Activated naive CD8-positive, alpha-beta T cell treated with anti-CD3 and anti-CD28 coated beads, Interleukin-2, amount 50 U/mL, for 24 hours (primary cell): ENCODE measurements around the gene HRH3.

Experiments
- ATAC-seq: fragments of 150-1000 bp; cut with Tn5 transposase; one replicate; pipeline ENCODE4 v1.10.0; 2021
- DNase-seq: peaks from one replicate; pipeline ENCODE4 v3.0.0; 2021
- H3K27ac Mint-ChIP-seq: one replicate; pipeline ENCODE4 v1.8.0; 2021; ENCODE audit warnings: mild to moderate bottlenecking, mixed read lengths
- H3K27me3 Mint-ChIP-seq: one replicate; pipeline ENCODE4 v1.8.0; 2021; ENCODE audit warnings: mixed read lengths
- H3K36me3 Mint-ChIP-seq: one replicate; pipeline ENCODE4 v1.8.0; 2021; ENCODE audit warnings: low read depth, mixed read lengths
- H3K4me1 Mint-ChIP-seq: one replicate; pipeline ENCODE4 v1.8.0; 2021; ENCODE audit warnings: mixed read lengths
- H3K4me3 Mint-ChIP-seq: one replicate; pipeline ENCODE4 v1.8.0; 2021; ENCODE audit warnings: mild to moderate bottlenecking, moderate library complexity, mixed read lengths
- H3K9me3 Mint-ChIP-seq: one replicate; pipeline ENCODE4 v1.8.0; 2021; ENCODE audit warnings: mixed read lengths

The HRH3 gene

DNA sequence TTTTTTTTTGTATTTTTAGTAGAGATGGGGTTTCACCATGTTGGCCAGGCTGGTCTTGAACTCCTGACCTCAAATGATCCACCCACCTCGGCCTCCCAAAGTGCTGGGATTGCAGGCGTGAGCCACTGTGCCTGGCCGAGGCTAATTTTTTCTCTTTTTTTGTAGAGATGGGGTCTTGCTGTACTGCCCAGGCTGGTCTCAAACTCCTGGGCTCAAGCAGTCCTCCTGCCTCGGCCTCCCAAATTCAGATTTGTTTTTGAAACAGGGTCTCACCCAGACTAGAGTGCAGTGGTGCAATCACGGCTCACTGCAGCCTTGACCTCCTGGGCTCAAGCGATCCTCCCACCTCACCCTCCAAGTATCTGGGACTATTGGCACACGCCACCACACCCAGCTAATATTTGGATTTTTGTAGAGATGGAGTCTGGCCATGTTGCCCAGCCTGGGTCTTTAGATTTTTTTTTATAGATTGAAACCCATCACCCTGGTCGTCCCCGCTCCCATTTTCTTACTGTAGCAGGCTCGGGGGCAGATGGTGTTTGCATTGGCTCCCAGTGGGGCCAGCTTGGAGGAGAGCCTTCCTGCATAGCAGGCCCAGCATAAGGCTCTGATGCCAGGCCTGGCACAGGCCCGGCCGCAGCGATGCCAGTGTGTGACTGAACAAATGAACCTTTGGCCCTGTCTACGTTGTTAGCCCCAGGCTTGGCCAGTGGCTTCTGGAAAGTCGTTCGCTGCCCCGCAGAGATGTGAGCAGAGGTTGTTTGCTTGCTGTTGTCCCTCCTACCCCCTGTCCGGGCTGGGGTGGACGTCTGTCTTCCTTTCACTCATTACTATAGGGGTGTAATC lies 41.5 kb downstream of the HRH3 start:
- H3K27me3 Mint-ChIP-seq: no peaks in the 10 kb centered on the region
- H3K9me3 Mint-ChIP-seq: no peaks in the 10 kb centered on the region
- no peak for DNase-seq
- peaks cover 11% of the 10 kb centered on the region for H3K4me1 Mint-ChIP-seq
- no peak overlapping the region for H3K4me3 Mint-ChIP-seq
- no peak overlapping the region for H3K27ac Mint-ChIP-seq
- no peak for ATAC-seq
- peaks cover 10% of the 10 kb centered on the region for H3K36me3 Mint-ChIP-seq

DNA sequence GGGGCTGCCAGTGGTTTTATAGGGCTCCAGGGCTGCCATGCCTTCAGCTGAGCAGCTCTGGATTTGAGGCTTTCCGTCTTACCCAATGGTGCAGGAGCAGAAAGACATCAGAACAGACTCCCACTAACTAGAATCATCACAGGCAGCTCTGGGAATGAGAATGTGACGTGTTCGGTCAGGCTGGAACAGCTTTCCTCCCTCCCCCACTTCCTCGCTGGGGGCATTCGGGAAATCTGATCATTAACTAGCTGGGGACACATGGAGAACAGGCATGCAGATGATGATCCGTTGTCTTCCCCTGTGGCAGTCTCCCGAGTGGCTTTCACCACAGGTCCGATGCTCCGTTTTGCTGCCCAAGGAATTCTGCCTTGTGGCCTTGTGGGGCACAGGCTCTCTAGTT lies 42.8 kb downstream of the HRH3 start:
- Mint-ChIP-seq H3K9me3 (no peaks in the 10 kb centered on the region), H3K4me1 (peaks cover 8% of the 10 kb centered on the region), H3K36me3 (peaks cover 9% of the 10 kb centered on the region), H3K27ac (no peak overlapping the region), H3K4me3 (no peak overlapping the region), H3K27me3 (no peaks in the 10 kb centered on the region)
- ATAC-seq: no peak
- no peak for DNase-seq

DNA sequence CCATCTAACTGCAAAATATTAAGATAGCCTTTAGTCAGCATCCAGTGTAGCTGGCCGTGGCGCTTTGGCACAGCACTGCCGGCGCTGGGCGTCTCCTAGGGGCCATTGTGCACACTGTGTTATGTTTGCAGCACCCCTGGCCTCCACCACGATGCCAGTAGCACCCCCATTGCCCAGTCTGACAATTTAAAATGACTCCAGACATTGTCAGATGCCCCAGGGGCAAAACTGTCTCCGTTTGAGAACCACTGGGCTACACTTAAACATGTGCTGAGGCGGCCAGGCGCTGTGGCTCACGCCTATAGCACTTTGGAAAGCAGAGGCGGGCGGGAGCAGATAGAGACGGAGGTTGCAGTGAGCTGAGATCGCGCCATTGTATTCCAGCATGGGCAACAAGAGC lies 43.2 kb downstream of the HRH3 start:
- Mint-ChIP-seq H3K9me3 (no peaks in the 10 kb centered on the region), H3K27me3 (no peaks in the 10 kb centered on the region), H3K36me3 (peaks cover 4% of the 10 kb centered on the region), H3K27ac (no peak overlapping the region), H3K4me1 (peaks cover 3% of the 10 kb centered on the region), H3K4me3 (no peak overlapping the region)
- DNase-seq (no peak), ATAC-seq (no peak)

DNA sequence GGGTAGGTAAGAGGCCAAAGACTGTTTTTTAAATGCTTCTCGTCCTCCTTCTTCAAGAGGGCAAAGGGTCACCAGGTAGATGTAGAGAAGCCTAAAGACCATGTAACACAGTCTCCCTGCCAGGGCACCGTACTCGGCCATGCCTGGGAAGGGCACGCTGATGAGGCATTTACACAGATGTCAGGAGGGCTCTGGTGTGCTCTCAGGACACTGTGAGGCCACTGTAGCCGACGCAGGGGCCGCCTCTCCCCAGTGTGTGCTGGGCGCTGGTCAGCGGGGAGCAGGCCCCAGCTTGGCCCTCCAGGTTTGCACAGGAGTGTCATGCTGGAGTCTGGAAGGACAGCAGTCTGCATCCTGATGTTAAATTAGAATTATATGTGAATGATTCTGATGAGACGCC lies 44.4 kb downstream of the HRH3 start:
- Mint-ChIP-seq H3K4me3 (no peak overlapping the region), H3K36me3 (peaks cover 3% of the 10 kb centered on the region), H3K27me3 (no peaks in the 10 kb centered on the region), H3K27ac (no peak overlapping the region), H3K9me3 (no peaks in the 10 kb centered on the region), H3K4me1 (no peaks in the 10 kb centered on the region)
- DNase-seq (no peak), ATAC-seq (no peak)

- H3K4me3 Mint-ChIP-seq: no peak overlapping the region
- H3K27ac Mint-ChIP-seq: no peak overlapping the region
- H3K27me3 Mint-ChIP-seq: no peaks in the 10 kb centered on the region
- H3K36me3 Mint-ChIP-seq: peaks cover 3% of the 10 kb centered on the region
- ATAC-seq: no peak
- H3K4me1 Mint-ChIP-seq: no peaks in the 10 kb centered on the region
- H3K9me3 Mint-ChIP-seq: no peaks in the 10 kb centered on the region
- DNase-seq: no peak
These were observed 45.0 kb downstream of the HRH3 start for GRCh38 chr20:62174870-62175624.

- Mint-ChIP-seq H3K4me1 (no peaks in the 10 kb centered on the region), H3K9me3 (no peaks in the 10 kb centered on the region), H3K27me3 (no peaks in the 10 kb centered on the region), H3K27ac (no peak overlapping the region), H3K4me3 (no peak overlapping the region), H3K36me3 (peaks cover 3% of the 10 kb centered on the region)
- DNase-seq (no peak), ATAC-seq (no peak)
These were observed 45.9 kb downstream of the HRH3 start for GRCh38 chr20:62174021-62174804.

GRCh38 chr20:62172666-62173065 lies 47.4 kb downstream of the HRH3 start:
- H3K27ac Mint-ChIP-seq: no peak overlapping the region
- H3K4me3 Mint-ChIP-seq: no peak overlapping the region
- H3K36me3 Mint-ChIP-seq: peaks cover 6% of the 10 kb centered on the region
- no peaks in the 10 kb centered on the region for H3K9me3 Mint-ChIP-seq
- ATAC-seq (no peak), DNase-seq (no peak)
- H3K4me1 Mint-ChIP-seq: no peaks in the 10 kb centered on the region
- no peaks in the 10 kb centered on the region for H3K27me3 Mint-ChIP-seq

- ATAC-seq (no peak), DNase-seq (no peak)
- Mint-ChIP-seq H3K27ac (no peak overlapping the region), H3K4me1 (no peaks in the 10 kb centered on the region), H3K27me3 (no peaks in the 10 kb centered on the region), H3K36me3 (peaks cover 9% of the 10 kb centered on the region), H3K4me3 (no peak overlapping the region), H3K9me3 (no peaks in the 10 kb centered on the region)
These were observed 48.8 kb downstream of the HRH3 start for GRCh38 chr20:62171245-62171644.

- Mint-ChIP-seq H3K36me3 (peaks cover 10% of the 10 kb centered on the region), H3K27me3 (no peaks in the 10 kb centered on the region), H3K27ac (no peak overlapping the region), H3K4me3 (no peak overlapping the region), H3K4me1 (no peaks in the 10 kb centered on the region), H3K9me3 (no peaks in the 10 kb centered on the region)
- ATAC-seq (no peak), DNase-seq (no peak)
These were observed 49.5 kb downstream of the HRH3 start for GRCh38 chr20:62170536-62170935.

GRCh38 chr20:62168890-62169435 lies 51.1 kb downstream of the HRH3 start:
- H3K4me1 Mint-ChIP-seq: no peaks in the 10 kb centered on the region
- no peak overlapping the region for H3K27ac Mint-ChIP-seq
- H3K27me3 Mint-ChIP-seq: no peaks in the 10 kb centered on the region

GRCh38 chr20:62168061-62168460 lies 52.0 kb downstream of the HRH3 start:
- no peak overlapping the region for H3K27ac Mint-ChIP-seq
- peaks cover 15% of the 10 kb centered on the region for H3K36me3 Mint-ChIP-seq
- no peaks in the 10 kb centered on the region for H3K27me3 Mint-ChIP-seq
- H3K9me3 Mint-ChIP-seq: no peaks in the 10 kb centered on the region
- H3K4me3 Mint-ChIP-seq: no peak overlapping the region
- no peaks in the 10 kb centered on the region for H3K4me1 Mint-ChIP-seq
- ATAC-seq (no peak), DNase-seq (no peak)

More at GRCh38 chr20:62168890-62169435, 51.1 kb downstream of the HRH3 start:
- no peak overlapping the region for H3K4me3 Mint-ChIP-seq
- H3K9me3 Mint-ChIP-seq: no peaks in the 10 kb centered on the region
- ATAC-seq: no peak
- peaks cover 11% of the 10 kb centered on the region for H3K36me3 Mint-ChIP-seq
- DNase-seq: no peak

- Mint-ChIP-seq H3K9me3 (no peaks in the 10 kb centered on the region), H3K4me1 (no peaks in the 10 kb centered on the region), H3K27me3 (no peaks in the 10 kb centered on the region), H3K4me3 (no peak overlapping the region), H3K36me3 (peaks cover 15% of the 10 kb centered on the region), H3K27ac (no peak overlapping the region)
- no peak for DNase-seq
- ATAC-seq: no peak
These were observed 52.6 kb downstream of the HRH3 start for GRCh38 chr20:62167474-62167873.

DNA sequence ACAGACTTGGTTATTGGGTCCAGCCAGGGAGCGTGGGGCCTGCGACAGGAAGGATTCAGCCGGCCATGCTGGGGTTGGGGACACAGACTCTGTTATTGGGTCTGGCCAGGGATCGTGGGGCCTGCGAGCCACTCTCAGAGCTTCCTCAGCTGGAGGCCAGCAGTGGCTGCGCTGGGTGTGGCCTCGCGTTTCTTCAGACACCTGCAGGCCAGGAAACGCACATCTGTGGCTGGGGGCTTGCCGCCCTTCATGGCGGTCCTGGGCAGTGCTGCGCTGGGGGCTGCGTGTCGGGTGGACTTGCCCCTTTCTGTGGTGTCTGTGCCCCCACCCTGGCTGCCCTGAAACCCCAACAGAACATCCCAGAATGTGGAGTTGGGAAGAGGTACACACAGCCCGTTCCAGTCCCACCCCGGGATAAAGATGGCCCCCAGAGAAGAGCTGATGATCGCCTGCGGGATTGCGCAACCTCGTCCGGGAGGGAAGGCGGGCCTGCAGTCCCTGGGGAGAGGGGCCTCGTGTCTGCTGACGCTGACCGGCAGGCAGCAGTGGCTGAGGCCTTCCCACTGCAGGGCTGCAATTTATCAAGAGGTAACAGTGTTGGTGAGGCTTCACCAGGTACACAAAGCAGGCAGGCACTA lies 54.2 kb downstream of the HRH3 start:
- no peak overlapping the region for H3K27ac Mint-ChIP-seq
- no peak for DNase-seq
- no peaks in the 10 kb centered on the region for H3K27me3 Mint-ChIP-seq
- peaks cover 15% of the 10 kb centered on the region for H3K36me3 Mint-ChIP-seq
- ATAC-seq: no peak
- no peaks in the 10 kb centered on the region for H3K4me1 Mint-ChIP-seq
- H3K4me3 Mint-ChIP-seq: no peak overlapping the region
- no peaks in the 10 kb centered on the region for H3K9me3 Mint-ChIP-seq
